ENCODE measurements around the gene LSG1. TPM values are rescaled to one million over a fixed set of nuclear protein-coding genes. Genes with fewer than 3 reads are reported as not detected.
"Not testable (repeated sequence)": the region's sequence is repeated elsewhere in the genome, so short reads cannot be mapped to it uniquely, and the experiment has no call there.

Gene LSG1
- total and polyA plus RNA-seq, 5 experiments from 2014 or later = 23.0 to 97.5 (median 42.8) TPM

GRCh38 chr3:194638991-194639605, 32.9 kb downstream of the LSG1 start:
- no peaks in the 10 kb centered on the region for H3K27me3 Mint-ChIP-seq
- H3K9me3 Mint-ChIP-seq = no peaks in the 10 kb centered on the region
- no peak overlapping the region for H3K4me3 Mint-ChIP-seq
- POLR2A ChIA-PET = interaction anchor here (0.7 kb wide), 1 partner anchor 671 kb away, joined by 3 read pairs; no protein-coding TSS in a partner anchor
- no peak for ATAC-seq
- peaks cover 10 to 24% (median 10%) of the 10 kb centered on the region in 4 donors for H3K4me1 Mint-ChIP-seq
- peak overlapping the region in 3 of 10 donors; percentile 47 to 78 (median 72) for H3K27ac Mint-ChIP-seq
- peaks cover 6 to 46% (median 22%) of the 10 kb centered on the region in 3 donors for H3K36me3 Mint-ChIP-seq
- DNase-seq = no peak

GRCh38 chr3:194637541-194638400, 34.2 kb downstream of the LSG1 start:
- H3K27ac Mint-ChIP-seq = peak overlapping the region in 6 of 10 donors; percentile 6 to 67 (median 46)
- peaks cover 6 to 33% (median 18%) of the 10 kb centered on the region in 3 donors for H3K36me3 Mint-ChIP-seq
- POLR2A ChIA-PET = interaction anchor here (0.7 kb wide), 1 partner anchor 779 kb away, joined by 3 read pairs; no protein-coding TSS in a partner anchor
- peaks cover 10 to 29% (median 11%) of the 10 kb centered on the region in 4 donors for H3K4me1 Mint-ChIP-seq
- no peaks in the 10 kb centered on the region for H3K27me3 Mint-ChIP-seq
- DNase-seq = no peak
- no peak for ATAC-seq
- no peak overlapping the region for H3K4me3 Mint-ChIP-seq
- H3K9me3 Mint-ChIP-seq = no peaks in the 10 kb centered on the region

GRCh38 chr3:194637066-194637465, 34.9 kb downstream of the LSG1 start:
- peak overlapping the region in 6 of 10 donors; percentile 6 to 74 (median 43) for H3K27ac Mint-ChIP-seq
- H3K36me3 Mint-ChIP-seq = peaks cover 1 to 27% (median 15%) of the 10 kb centered on the region in 3 donors
- DNase-seq (no peak), ATAC-seq (no peak)
- H3K27me3 Mint-ChIP-seq = no peaks in the 10 kb centered on the region
- H3K9me3 Mint-ChIP-seq = no peaks in the 10 kb centered on the region
- peaks cover 10 to 34% (median 14%) of the 10 kb centered on the region in 4 donors for H3K4me1 Mint-ChIP-seq
- POLR2A ChIA-PET = no interaction called here
- H3K4me3 Mint-ChIP-seq = no peak overlapping the region

- peak within 1 kb of the TSS in 9 of 10 donors; percentile 46 to 92 (median 87) for H3K27ac Mint-ChIP-seq
- no peaks in the 10 kb centered on the region for H3K9me3 Mint-ChIP-seq
- peak; percentile 79 to 81 for ATAC-seq
- H3K4me1 Mint-ChIP-seq = peaks cover 0 to 18% (median 5%) of the 10 kb centered on the region in 4 donors
- H3K36me3 Mint-ChIP-seq = no peaks in the 10 kb centered on the region
- no peaks in the 10 kb centered on the region for H3K27me3 Mint-ChIP-seq
- POLR2A ChIA-PET = interaction anchor here (0.6 to 0.9 kb wide), 3 partner anchors 9 to 56 kb away, joined by 3 to 4 read pairs (median 3); no protein-coding TSS in a partner anchor
- peak within 1 kb of the TSS; percentile 83 to 93 (median 86) for H3K4me3 Mint-ChIP-seq
- peak; percentile 49 to 80 (median 66) for DNase-seq
Measured at GRCh38 chr3:194633349-194634004, 38.5 kb downstream of the LSG1 start, which contains the start of gene TMEM44. TSS of gene TMEM44 (minus strand) at chr3:194633419. CDS start at chr3:194633215, 204 bp downstream.

- Mint-ChIP-seq H3K4me1 (peaks cover 0 to 18% (median 5%) of the 10 kb centered on the region in 4 donors), H3K9me3 (no peaks in the 10 kb centered on the region), H3K27me3 (no peaks in the 10 kb centered on the region), H3K27ac (peak overlapping the region in 4 of 10 donors; percentile 11 to 83 (median 72)), H3K36me3 (no peaks in the 10 kb centered on the region), H3K4me3 (peak overlapping the region; percentile 77 to 91 (median 82))
- DNase-seq = peak in 1 of 10 donors; percentile 12
- peak; percentile 62 to 69 for ATAC-seq
- POLR2A ChIA-PET = no interaction called here
Measured at GRCh38 chr3:194632809-194633348, 39.1 kb downstream of the LSG1 start.

GRCh38 chr3:194632226-194632808, 39.7 kb downstream of the LSG1 start:
- POLR2A ChIA-PET = no interaction called here
- Mint-ChIP-seq H3K27ac (peak overlapping the region in 3 of 10 donors; percentile 67 to 83 (median 77)), H3K27me3 (no peaks in the 10 kb centered on the region), H3K4me3 (peak overlapping the region; percentile 77 to 91 (median 82)), H3K9me3 (no peaks in the 10 kb centered on the region), H3K36me3 (no peaks in the 10 kb centered on the region), H3K4me1 (peaks cover 0 to 16% (median 5%) of the 10 kb centered on the region in 4 donors)
- ATAC-seq = no peak
- peak in 1 of 10 donors; percentile 12 for DNase-seq

- ATAC-seq = no peak
- no peaks in the 10 kb centered on the region for H3K9me3 Mint-ChIP-seq
- H3K36me3 Mint-ChIP-seq = no peaks in the 10 kb centered on the region
Measured at GRCh38 chr3:194631696-194632095, 40.3 kb downstream of the LSG1 start.

GRCh38 chr3:194630681-194631080, 41.3 kb downstream of the LSG1 start:
- H3K27ac Mint-ChIP-seq, H3K27me3 Mint-ChIP-seq, ATAC-seq: not testable (repeated sequence)

More at GRCh38 chr3:194631696-194632095, 40.3 kb downstream of the LSG1 start:
- Mint-ChIP-seq H3K4me1 (peaks cover 0 to 16% (median 5%) of the 10 kb centered on the region in 4 donors), H3K27ac (no peak overlapping the region), H3K4me3 (peak overlapping the region in 7 of 10 donors; percentile 24 to 87 (median 82)), H3K27me3 (no peaks in the 10 kb centered on the region)
- no peak for DNase-seq
- POLR2A ChIA-PET = no interaction called here

GRCh38 chr3:194624956-194625355, 47.0 kb downstream of the LSG1 start:
- Mint-ChIP-seq H3K27me3 (no peaks in the 10 kb centered on the region), H3K36me3 (no peaks in the 10 kb centered on the region), H3K4me3 (no peak overlapping the region), H3K4me1 (no peaks in the 10 kb centered on the region), H3K27ac (no peak overlapping the region), H3K9me3 (no peaks in the 10 kb centered on the region)
- no peak for ATAC-seq
- no peak for DNase-seq
- POLR2A ChIA-PET = interaction anchor here (0.6 kb wide), 1 partner anchor 656 kb away, joined by 3 read pairs; no protein-coding TSS in a partner anchor

More at GRCh38 chr3:194630681-194631080, 41.3 kb downstream of the LSG1 start:
- H3K9me3 Mint-ChIP-seq, H3K36me3 Mint-ChIP-seq, POLR2A ChIA-PET, H3K4me3 Mint-ChIP-seq, DNase-seq: not testable (repeated sequence)
- H3K4me1 Mint-ChIP-seq = peaks cover 0 to 14% (median 5%) of the 10 kb centered on the region in 4 donors

- Mint-ChIP-seq H3K4me1 (no peaks in the 10 kb centered on the region), H3K27me3 (no peaks in the 10 kb centered on the region), H3K4me3 (no peak overlapping the region), H3K36me3 (no peaks in the 10 kb centered on the region), H3K9me3 (no peaks in the 10 kb centered on the region), H3K27ac (peak overlapping the region in 2 of 10 donors; percentile 9 to 27)
- no peak for DNase-seq
- no peak for ATAC-seq
- POLR2A ChIA-PET = no interaction called here
Measured at GRCh38 chr3:194623449-194624290, 48.3 kb downstream of the LSG1 start.
